AG04450 (cell line): ENCODE measurements around the gene HSPA4. TPM values are rescaled to one million over a fixed set of nuclear protein-coding genes. Genes with fewer than 3 reads are reported as not detected.
"Not testable (repeated sequence)": the region's sequence is repeated elsewhere in the genome, so short reads cannot be mapped to it uniquely, and the experiment has no call there.

Source experiments
- CTCF ChIA-PET: fragments of 300-600, 350-600 bp; formaldehyde crosslinking; extraction: SDS; loops from one replicate; lab custom pipeline; 2022; ENCODE audit warnings: antibody characterized with exemption, inconsistent platforms; lab: Charles Lee
- POLR2A ChIA-PET: fragments of 350-600 bp; formaldehyde crosslinking; extraction: SDS; loops from one replicate; lab custom pipeline; 2021; ENCODE audit warnings: antibody characterized with exemption, inconsistent platforms; lab: Yijun Ruan, JAX
- DNase-seq: peaks from one replicate; pipeline ENCODE4 v3.0.0-alpha.2; 2011; ENCODE audit warnings: low read depth, low spot score
- H3K27ac ChIP-seq: one replicate; pipeline ENCODE4 v1.5.1; 2012; ENCODE audit warnings: low read depth, low read length, control low read depth
- H3K27me3 ChIP-seq: one replicate; pipeline ENCODE4 v1.6.0; 2012; ENCODE audit warnings: low read length; ENCODE audit not compliant: control insufficient read depth, insufficient read depth
- H3K4me3 ChIP-seq: 2 replicates; pipeline ENCODE4 v1.5.1; 2011; ENCODE audit warnings: mild to moderate bottlenecking, low read depth, low read length, control low read depth
- H3K9me3 ChIP-seq: 2 replicates; pipeline ENCODE4 v1.5.1; 2012; ENCODE audit warnings: low read length; ENCODE audit not compliant: control insufficient read depth, insufficient read depth
- polyA plus RNA-seq: library from polyadenylated mRNA; depleted of rRNA; stranded (reverse); fragments of >200 nt; gene quantifications from 2 replicates; pipeline ENCODE4 v1.2.3, GENCODE V29; 2011
- TF ChIP-seq, protein P1 (sequence below): IDR thresholded peaks from 2 replicates; pipeline ENCODE4 v1.5.1; 2011; ENCODE audit warnings: low read depth, low read length, control low read depth, inconsistent platforms

Gene HSPA4
- polyA plus RNA-seq, 1 experiment, result 96.9 TPM

GRCh38 chr5:133132717-133133116, 80.9 kb downstream of the HSPA4 start:
- TF ChIP-seq, protein P1, sequence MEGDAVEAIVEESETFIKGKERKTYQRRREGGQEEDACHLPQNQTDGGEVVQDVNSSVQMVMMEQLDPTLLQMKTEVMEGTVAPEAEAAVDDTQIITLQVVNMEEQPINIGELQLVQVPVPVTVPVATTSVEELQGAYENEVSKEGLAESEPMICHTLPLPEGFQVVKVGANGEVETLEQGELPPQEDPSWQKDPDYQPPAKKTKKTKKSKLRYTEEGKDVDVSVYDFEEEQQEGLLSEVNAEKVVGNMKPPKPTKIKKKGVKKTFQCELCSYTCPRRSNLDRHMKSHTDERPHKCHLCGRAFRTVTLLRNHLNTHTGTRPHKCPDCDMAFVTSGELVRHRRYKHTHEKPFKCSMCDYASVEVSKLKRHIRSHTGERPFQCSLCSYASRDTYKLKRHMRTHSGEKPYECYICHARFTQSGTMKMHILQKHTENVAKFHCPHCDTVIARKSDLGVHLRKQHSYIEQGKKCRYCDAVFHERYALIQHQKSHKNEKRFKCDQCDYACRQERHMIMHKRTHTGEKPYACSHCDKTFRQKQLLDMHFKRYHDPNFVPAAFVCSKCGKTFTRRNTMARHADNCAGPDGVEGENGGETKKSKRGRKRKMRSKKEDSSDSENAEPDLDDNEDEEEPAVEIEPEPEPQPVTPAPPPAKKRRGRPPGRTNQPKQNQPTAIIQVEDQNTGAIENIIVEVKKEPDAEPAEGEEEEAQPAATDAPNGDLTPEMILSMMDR, result no peak
- ChIA-PET CTCF (no interaction called here), POLR2A (no interaction called here)
- DNase-seq, result no peak
- Histone ChIP-seq H3K27ac (no peak overlapping the region), H3K4me3 (no peak overlapping the region), H3K9me3 (no peaks in the 10 kb centered on the region), H3K27me3 (peaks cover 10% of the 10 kb centered on the region)

- CTCF ChIA-PET, DNase-seq, H3K9me3 ChIP-seq, H3K4me3 ChIP-seq, H3K27ac ChIP-seq, POLR2A ChIA-PET, H3K27me3 ChIP-seq: not testable (repeated sequence)
Measured at GRCh38 chr5:133133241-133133640, 81.4 kb downstream of the HSPA4 start.

GRCh38 chr5:133136890-133137289, 85.1 kb downstream of the HSPA4 start:
- H3K9me3 ChIP-seq, H3K4me3 ChIP-seq, DNase-seq, POLR2A ChIA-PET, CTCF ChIA-PET, H3K27ac ChIP-seq, H3K27me3 ChIP-seq: not testable (repeated sequence)

- peaks cover 4% of the 10 kb centered on the region for H3K27me3 ChIP-seq
- no peak for DNase-seq
- H3K27ac ChIP-seq, result no peak overlapping the region
- POLR2A ChIA-PET, result no interaction called here
- H3K9me3 ChIP-seq, result no peaks in the 10 kb centered on the region
- CTCF ChIA-PET, result no interaction called here
- TF ChIP-seq, protein P1, result no peak
- no peak overlapping the region for H3K4me3 ChIP-seq
Measured at GRCh38 chr5:133140311-133140710, 88.5 kb downstream of the HSPA4 start.

- no peak overlapping the region for H3K27ac ChIP-seq
- CTCF ChIA-PET, result no interaction called here
- H3K4me3 ChIP-seq, result no peak overlapping the region
- POLR2A ChIA-PET, result no interaction called here
- H3K27me3 ChIP-seq, result peaks cover 4% of the 10 kb centered on the region
- no peaks in the 10 kb centered on the region for H3K9me3 ChIP-seq
- TF ChIP-seq, protein P1, result no peak
- DNase-seq, result no peak
Measured at GRCh38 chr5:133141746-133142145, 89.9 kb downstream of the HSPA4 start.

DNA sequence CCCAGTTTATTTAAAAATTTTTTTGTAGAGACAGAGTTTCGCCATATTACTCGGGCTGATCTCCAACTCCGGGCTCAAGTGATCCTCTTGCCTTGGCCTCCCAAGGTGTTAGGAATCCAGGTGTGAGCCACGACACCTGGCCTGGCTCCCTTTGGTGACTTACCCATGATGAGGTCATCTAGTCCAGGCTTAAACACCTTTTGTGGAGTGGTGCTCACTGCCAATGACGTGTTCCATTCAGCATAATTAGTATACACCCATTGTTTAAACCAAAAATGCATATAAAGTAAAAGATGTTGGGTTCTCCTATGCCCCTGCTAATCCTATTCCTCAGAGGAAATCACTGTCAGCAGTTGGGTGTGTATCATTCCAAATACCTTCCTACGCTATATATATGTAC, 91.0 kb downstream of the HSPA4 start:
- no peak overlapping the region for H3K4me3 ChIP-seq
- no peak for DNase-seq
- TF ChIP-seq, protein P1, result no peak
- POLR2A ChIA-PET, result no interaction called here
- H3K9me3 ChIP-seq, result no peaks in the 10 kb centered on the region
- H3K27ac ChIP-seq, result no peak overlapping the region
- CTCF ChIA-PET, result interaction anchor here (0.9 kb wide), 1 partner anchor 31 kb away, joined by 4 read pairs; no protein-coding TSS in a partner anchor
- H3K27me3 ChIP-seq, result peaks cover 4% of the 10 kb centered on the region
